GM18520 (cell line): ENCODE measurements around the gene HAGHL.
"Not testable (repeated sequence)": the region's sequence is repeated elsewhere in the genome, so short reads cannot be mapped to it uniquely, and the experiment has no call there.

Experiments used
- ATAC-seq: cut with Tn5 transposase; IDR thresholded peaks from one replicate; pipeline ENCODE4 v1.9.1; 2021; ENCODE audit not compliant: unreplicated experiment

The HAGHL gene

GRCh38 chr16:686459-687260 is 40.2 kb upstream of the HAGHL start:
- no peak for ATAC-seq

GRCh38 chr16:687499-687898 is 39.4 kb upstream of the HAGHL start:
- no peak for ATAC-seq

DNA sequence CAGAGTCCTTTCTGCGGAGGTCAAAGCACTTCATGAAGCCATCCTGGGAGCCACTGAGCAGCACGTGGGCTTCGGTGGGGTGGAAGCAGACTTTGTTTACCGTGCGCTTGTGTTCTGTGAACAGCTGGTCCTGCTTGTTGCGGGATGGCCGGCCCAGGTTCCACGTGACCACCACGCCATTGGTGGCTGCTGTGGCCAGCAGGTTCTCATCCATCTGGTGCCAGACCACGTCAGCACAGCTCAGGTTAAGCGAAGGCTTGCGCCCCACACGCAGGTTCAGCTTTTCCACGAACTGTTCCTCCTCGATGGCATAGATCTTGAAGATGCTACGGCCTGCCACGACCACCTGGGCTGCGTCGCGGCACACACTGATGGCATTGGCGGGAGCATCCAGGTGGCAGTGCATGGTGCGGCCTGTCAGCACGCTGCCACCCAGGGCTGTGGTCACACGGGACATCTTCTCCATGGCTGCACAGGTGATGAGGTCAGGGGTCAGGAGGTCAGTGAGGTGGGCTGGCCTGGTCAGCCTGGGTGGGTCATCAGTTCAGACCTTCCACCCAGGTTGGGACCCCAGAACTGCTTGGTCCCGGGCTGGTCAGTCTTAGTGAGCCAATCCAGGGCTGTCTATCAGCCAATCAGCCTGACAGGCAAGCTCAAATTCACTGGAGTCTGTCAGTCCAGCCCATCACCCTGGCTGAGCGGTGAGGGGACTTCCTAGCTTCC is 37.6 kb upstream of the HAGHL start:
- no peak for ATAC-seq

- not testable (repeated sequence) for ATAC-seq
Observed at GRCh38 chr16:691242-691641, 35.7 kb upstream of the HAGHL start.

DNA sequence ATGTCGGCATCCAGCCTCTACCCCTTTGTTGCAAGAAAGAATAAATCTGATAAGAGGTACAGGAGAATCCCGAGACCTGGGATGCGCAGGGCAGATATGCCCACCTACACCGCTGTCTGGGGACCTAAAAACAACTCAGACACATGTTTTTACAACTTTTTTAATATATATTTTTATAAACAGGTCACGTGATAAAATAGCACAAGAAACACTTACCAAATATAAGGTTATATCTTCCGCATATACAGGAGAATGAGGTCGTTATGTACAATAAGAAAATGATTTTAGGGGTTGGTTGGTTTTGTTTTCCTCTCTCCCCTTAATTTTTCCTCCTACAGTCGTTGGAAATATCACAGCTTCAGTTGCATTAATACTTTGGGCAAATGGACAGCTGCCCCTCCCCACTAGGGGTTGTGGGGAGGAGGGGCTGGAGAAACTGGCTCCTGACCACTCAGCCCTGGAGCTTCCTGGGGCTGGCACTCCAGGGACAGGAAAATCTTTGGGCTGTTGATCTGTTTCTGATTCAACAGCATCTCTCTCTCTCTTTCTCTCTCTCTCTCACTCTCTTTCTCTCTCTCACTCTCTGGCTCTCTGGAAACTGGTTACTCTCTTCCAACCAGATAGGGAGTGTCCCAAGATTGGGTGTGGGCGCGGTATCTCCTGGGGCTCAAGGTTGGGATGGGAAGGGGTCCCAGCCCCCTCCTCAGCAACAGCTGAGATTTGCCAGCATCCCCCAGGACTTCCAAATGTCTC is 34.4 kb upstream of the HAGHL start:
- ATAC-seq = no peak

GRCh38 chr16:693364-693763 is 33.5 kb upstream of the HAGHL start:
- no peak for ATAC-seq

- ATAC-seq = no peak
Observed at GRCh38 chr16:693766-694165, 33.1 kb upstream of the HAGHL start.

DNA sequence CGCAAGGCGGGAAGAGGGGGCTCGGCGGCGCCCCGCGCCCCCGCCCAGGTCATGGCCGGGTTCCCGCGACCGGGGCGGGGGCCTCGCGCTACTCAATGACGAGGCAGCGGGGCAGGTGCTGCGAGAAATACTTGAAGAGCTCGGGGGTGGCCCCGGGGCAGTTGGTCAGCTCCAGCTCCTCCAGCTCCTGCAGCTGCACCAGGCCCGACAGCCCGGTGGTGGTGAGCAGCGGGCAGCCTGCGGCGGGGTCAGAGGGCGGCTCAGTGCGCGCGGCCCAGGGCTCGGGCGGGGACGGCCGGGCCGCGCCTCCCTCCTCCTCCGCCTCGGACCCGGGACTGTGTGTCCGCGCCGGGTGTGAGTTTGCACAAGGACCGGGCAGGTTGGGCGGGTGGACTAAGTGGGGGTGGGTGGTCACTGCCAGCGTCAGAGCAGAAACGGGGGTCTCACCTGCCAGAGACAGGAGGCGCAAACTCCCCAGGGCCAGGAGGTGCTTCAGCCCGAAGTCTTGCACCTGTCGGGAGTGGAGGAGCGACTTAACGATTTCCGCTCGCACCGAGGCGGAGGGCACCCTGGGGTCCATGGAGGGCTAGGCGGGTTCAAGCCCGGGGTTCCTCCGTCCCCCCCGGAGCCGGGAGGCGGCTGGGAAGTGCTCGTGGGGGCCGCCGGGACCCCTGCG is 32.6 kb upstream of the HAGHL start:
- no peak for ATAC-seq

GRCh38 chr16:694863-695354 is 32.0 kb upstream of the HAGHL start:
- ATAC-seq = no peak

DNA sequence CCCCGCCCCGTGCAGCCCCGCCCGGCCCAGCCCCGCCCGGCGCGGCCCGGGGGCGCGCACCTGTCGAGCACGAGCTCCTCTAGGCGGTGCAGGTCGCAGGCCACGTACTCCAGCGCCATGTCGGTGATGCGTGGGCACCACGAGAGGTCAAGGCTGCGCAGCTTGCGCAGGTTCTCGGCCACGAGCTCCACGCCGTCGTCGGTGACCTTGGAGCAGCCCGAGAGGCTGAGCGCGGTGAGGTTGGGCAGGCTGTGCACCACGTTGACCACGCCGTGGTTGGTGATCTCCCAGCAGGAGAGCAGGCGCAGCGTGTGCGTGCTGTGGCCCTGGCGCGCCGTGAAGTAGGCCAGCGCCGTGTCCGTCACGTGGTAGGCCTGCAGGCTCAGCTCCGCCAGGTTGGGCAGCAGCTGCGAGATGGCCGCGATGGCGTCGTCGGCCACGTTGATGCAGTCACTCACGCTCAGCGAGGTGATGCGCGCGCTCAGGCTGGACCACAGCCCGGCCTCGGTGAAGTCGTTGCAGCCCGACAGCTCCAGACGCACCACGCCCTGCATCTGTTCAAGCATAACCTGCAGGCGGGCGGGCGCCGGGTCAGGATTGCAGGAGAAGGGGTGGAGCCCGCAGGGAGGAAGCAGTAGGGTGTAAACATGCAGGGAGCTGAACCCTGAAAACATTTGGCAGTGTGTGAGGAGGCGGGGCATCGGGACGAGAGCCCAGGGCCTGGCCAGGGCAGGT is 31.4 kb upstream of the HAGHL start:
- no peak for ATAC-seq

GRCh38 chr16:698911-699671 is 27.8 kb upstream of the HAGHL start:
- ATAC-seq = no peak

GRCh38 chr16:700684-701584 is 26.0 kb upstream of the HAGHL start:
- ATAC-seq = no peak

DNA sequence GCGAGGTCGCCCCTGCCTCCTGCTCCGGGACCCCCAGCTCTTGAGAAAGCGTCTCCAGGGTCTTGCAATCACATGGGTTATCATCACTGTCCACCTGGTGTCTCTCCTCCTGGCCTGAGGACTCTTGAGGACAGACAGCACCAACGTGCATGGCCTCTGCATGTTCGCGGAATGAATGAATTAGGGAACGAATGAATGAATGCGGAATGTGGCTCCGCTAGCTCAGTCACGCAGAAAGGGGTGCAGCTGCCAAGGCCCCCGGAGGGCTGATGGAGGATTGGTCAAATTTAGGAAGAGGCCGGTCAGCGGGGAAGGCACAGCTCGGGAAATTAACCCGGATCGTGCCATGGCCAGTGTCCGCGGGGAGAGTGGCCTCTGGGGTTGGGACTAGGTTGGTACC is 24.6 kb upstream of the HAGHL start:
- no peak for ATAC-seq

DNA sequence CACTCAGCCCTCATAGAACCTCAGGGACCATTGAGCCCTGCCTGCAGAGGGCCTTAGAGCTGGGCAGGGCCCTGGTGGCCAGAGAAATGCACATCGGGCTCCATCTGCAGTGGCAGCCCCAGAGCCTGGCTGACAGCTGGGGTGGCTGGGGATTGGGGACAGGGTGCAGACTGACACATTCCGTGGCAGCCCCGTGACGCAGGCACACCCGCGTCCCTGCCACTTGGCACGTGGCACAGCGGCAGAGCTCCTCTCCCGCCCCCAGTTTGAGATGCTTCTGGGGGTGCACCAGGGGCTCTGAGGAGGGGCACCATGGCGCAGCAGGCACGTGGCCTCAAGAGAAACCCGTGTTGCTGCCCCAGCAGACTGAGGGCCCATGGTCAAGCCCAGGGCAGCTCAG is 23.5 kb upstream of the HAGHL start:
- ATAC-seq = no peak

GRCh38 chr16:704047-704446 is 22.9 kb upstream of the HAGHL start:
- ATAC-seq = no peak

GRCh38 chr16:704552-705380 is 22.1 kb upstream of the HAGHL start:
- ATAC-seq = no peak

DNA sequence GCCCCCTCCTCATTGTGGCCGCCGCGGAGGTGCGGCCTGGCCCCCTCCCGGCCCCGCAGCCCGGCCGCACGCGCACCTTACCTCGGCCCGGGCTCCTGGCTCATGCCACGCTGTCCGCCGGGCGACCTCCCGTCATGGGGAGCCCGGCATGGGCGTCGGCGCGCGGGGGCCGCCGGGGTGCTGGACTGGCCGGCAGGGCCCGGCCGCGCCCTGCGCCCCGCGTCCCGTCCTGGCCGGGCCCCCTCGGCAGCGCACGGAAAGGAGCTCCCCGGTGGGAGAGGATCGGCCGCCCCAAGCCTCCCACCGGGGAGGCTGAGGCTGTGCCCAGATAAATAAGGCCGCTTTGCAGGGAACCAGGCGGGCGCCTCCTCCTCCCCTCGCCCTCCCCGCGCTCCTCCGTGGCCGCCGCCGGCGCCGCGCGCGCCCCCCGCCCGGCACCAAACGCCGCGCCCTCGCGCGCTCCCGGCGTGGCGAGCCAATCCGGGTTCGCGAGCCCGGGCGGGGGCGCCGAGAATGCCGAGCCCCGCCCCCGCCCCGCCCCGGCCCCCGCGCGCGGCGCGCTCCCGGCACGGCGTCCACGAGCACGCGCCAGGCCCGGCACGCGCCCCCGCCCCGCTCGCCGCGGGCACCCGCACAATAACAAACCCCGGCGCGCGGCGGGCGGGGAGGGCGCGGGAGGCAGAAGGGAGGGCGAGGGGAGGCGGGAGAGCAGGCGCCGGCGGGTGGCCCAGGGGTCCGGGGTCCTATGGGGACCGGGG is 21.3 kb upstream of the HAGHL start, which contains the start of gene FBXL16:
Gene FBXL16, minus strand, starts transcription at position 371 of the 758 bp plus-strand sequence. CDS start 8,396 bp downstream, outside the sequence.
- no peak for ATAC-seq
